HG03196 (cell line): ENCODE measurements around the gene NAAA.
"Not testable (repeated sequence)": the region's sequence is repeated elsewhere in the genome, so short reads cannot be mapped to it uniquely, and the experiment has no call there.

Source experiments
- ATAC-seq: cut with Tn5 transposase; IDR thresholded peaks from one replicate; pipeline ENCODE4 v1.9.1; 2021; ENCODE audit not compliant: unreplicated experiment

The NAAA gene

DNA sequence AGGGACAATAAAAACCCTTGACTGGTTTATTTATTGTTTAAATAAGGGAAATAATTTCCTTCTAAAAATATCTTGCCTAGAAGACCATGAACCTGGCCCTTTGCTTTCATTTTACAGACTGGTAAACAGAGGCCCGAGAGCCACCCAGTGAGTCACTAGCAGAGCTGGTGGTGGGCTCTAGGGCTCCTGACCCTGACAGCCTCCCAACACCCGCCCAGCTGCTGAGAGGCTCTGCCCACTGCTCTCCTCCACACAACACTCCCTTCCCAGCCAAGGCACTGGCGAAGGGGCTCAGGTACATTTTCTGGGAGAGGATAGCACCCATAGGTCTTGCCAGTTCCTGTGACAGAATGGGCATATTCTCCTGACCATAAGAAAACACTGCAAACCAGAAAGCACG is 20.5 kb downstream of the NAAA start:
- ATAC-seq, result no peak

DNA sequence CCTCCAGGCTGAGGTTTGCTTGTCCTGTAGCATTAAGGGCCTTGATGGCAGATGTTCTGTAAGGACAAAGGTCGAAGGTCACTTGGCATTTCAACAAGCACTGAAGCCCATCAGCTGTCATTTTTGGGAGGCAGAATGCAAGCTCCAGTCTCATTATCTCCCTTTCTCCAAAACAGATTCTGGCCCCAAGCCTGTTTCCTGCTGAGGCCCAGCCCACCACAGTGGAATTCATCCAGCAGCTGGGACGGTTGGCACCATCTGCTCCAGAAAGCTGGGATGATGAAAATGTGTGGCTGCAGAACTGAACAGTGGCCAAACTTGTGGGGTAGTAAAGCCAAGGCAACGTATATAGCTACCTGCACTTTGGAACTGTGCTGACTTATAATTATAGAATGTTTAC is 20.9 kb downstream of the NAAA start:
- ATAC-seq, result no peak

DNA sequence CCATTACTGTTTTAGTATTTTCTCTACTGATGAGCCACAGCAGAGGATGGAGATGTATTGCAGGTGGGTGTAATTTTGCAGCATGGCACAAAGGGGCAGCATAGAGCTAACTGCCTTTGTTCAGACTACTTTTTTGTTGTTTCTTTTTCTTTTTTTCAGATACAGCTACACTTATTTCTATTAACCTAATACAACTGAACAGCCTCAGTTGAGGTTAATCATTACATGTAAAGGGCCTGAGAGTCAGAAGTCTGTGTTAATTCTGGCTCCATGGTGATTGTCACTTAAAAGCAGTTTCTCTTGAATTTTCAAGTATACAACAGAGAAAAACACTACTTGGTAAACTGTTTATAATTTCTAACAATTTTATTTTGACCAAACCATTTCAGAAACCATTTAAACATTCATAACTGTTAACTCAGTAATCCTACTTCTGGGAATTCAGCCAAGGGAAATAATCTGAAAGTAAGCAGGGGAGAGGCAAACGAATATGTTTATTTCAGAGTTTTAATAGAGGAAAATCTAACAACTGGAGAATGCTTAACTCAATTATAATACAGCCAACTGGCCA is 24.6 kb downstream of the NAAA start:
- ATAC-seq, result peak; percentile 72

DNA sequence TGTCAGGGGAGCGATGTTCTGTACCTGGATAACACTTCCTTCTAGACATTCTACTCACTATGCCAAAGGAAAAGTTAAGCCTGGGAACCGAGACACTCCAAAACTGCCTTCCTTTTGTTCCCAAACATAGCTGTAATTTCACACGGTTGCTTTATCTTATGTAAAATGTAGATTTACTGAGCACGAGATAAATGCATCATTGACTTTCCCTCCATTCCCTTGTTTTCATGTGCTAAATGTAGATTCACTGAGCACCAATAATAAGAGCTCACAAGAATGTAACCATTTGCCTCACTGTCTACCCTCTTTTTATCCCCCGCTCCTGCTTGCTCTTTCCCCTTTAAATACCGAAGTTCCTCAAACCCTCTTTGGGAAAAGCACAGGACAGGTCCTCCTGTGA is 27.8 kb downstream of the NAAA start:
- ATAC-seq, result no peak

DNA sequence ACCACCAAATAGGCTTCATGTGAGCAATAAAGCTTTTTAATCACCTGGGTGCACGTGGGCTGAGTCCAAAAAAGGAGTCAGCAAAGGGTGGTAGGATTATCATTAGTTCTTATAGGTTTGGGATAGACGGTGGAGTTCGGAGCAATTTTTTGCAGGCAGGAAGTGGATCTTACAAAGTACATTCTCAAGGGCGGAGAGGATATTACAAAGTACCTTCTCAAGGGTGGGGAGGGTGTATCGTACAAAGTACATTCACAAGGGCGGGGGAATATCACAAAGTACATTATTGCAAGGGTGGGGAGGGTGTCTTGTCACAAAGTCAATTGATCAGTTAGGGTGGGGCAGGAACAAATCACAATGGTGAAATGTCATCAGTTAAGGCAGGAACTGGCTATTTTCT is 30.0 kb downstream of the NAAA start:
- not testable (repeated sequence) for ATAC-seq

DNA sequence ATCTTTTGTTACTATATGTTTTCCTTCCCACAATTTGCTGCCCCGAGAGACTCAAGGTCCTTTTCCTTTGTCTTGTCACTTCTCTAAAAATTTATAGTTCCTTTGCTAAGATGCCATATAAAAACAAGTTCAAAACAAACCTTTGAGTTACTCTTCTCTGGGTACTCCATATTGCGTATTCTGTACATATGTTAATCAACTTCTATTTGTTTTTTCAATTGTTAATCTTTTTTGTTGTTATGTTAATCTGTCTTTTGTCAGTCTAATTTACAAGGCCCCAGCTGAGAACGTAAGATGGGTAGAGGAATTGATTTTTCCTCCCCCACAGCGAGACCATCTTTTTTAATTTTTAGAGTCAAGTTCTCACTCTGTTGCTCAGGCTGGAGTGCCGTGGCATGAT is 31.4 kb downstream of the NAAA start:
- ATAC-seq, result no peak

DNA sequence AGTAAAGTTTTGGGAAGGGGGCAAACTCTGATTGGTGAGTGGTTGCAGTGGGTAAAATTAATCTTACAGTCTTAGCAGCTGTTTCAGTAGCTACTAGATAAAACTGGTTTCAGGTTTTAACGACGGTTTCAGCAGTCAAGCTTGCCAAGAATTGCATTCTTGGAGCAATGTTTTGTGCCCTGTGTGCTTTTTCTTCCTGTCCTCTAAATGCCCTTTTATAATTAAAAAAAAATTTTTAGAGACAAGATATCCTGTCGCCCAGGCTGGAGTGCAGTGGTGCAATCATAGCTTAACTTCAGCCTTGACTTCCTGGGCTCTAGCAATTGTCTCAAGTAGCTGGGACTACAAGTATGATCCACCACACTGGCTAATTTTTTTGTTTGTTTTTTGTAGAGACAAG is 32.3 kb downstream of the NAAA start:
- ATAC-seq, result no peak

DNA sequence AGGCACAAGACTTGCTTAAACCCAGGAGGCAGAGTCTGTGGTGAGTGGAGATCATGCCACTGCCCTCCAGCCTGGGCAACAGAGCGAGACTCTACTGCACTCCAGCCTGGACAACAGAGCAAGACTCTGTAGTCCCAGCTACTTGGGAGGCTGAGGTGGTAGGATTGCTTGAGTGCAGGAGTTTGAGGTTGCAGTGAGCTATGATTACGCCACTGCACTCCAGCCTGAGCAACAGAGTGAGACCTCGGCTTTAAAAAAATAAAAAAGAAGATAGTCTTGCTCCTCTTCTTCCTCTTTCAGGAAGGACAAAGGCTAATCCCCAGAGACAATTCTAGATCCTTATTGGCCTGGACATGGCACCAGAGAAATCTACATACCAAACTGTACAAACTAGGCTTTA is 32.8 kb downstream of the NAAA start:
- no peak for ATAC-seq

DNA sequence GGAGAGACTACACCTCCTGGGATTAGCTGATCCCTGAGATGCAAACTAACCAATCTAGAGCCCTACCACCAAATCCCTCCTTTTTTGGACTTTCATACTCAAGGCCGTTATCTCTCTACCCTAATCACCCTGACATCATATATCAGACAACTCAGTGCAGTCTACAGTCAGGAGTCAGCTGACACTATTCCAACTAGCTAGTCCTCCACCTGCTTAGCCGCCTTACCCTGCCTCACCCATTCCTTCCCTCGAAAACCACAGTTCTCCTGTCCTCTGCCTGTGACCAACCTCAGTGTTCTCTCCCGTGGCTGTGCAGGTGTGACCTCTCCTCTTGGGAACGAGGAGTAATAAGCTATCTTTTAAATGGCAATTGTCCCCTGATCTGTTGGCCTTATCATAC is 36.7 kb downstream of the NAAA start:
- ATAC-seq, result no peak

DNA sequence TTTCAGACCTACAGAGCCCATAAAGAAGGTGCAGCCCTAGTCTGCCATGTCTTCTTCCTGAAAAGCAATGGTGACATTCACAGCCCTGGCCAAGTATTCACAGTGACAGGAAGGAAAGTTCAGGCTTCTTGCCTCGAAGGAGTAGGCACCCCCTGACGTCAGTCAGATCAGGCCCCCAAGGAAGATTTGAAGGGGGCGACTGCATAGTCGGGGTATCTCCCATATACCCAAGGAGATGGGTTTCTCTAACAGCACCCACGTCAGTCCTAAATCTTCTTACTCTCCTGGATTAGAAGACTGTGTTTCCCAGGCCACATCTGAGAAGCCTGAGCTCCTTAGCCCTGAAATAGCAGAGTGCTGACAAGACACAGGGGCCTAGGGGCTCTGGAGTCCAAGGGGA is 38.5 kb downstream of the NAAA start, which contains the start of gene PPEF2:
PPEF2 (minus strand) TSS at position 101 of the 400 bp plus-strand sequence. CDS start 6,127 bp downstream, outside the sequence.
- ATAC-seq, result no peak

DNA sequence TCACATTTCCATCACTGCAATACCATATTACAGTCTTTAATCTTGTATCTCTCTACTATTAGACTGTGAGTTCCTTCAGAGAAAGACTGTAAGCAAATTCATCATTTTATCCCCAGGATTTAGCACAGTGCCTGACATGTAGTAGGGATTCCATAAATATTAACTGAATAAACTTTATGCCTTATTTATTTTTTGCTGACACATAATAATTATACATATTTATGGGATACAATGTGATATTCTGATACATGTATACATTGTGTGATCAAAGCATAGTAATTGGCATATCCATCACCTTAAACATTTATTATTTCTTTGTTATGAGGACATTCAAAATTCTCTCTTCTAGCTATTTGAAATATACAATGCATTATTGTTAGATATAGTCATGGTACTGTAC is 42.3 kb downstream of the NAAA start:
- no peak for ATAC-seq

DNA sequence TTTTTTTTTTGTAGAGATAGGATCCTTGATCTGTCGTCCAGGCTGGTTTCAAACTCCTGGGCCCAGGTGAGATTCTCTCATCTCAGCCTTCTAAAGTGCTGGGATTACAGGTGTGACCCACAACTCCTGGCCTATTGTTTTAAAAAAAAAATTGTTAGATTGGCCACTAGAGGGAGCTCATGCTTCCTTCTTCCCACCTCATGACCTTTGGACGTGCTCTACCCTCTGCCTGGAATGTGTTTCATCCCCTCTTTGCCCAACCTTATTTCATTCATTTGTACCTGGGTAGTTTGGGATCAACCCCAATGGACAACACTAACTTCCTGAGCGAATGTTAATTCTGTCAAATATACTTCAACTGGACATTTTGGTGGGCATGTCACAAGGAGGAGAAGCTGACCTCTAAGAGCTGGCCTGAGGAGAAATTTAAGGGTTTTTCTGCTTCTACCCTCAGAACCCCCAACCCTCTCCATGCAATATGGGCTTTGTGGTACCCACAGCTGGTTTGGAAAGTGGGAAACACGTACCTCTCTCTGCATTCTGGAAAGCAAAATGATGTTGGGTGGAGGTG is 45.0 kb downstream of the NAAA start:
- ATAC-seq, result no peak

DNA sequence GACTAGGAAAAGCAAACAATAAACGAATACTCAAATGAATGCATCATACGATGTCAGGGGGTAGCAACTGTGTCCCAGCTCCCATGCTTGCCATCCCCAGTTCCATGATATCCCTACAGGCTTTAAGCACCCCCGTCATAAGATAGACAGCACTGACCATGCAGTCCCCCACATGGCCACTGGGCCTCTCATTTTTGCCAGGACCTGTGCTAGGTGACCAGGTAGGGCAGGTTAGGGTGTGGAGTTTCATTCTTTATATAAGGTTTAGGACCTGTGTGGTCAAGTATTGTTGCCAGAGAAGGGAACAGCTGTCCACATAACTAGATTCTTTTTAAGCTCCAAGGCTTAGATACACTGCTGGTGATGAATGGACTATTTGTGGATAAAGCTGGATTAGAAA is 48.3 kb downstream of the NAAA start:
- ATAC-seq, result no peak

DNA sequence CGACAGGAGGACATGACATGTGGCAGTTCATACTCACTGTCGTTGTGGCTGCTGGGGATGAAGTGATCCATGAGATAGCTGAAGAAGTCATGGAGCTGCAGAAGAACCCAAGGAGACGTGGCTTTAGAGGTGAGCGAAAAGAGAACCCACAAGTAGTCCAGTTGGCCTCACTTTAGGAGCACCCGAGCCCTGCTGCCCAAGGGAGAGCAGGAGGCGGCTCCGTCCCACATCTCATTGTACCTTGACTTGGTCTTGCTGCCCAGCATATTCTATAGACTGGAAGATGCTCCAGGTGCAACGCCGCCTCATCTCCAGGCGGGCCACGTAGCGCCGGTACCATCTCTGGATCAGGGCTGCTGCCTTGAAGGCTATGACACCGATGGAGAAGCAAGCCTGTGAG is 49.2 kb downstream of the NAAA start:
- no peak for ATAC-seq

DNA sequence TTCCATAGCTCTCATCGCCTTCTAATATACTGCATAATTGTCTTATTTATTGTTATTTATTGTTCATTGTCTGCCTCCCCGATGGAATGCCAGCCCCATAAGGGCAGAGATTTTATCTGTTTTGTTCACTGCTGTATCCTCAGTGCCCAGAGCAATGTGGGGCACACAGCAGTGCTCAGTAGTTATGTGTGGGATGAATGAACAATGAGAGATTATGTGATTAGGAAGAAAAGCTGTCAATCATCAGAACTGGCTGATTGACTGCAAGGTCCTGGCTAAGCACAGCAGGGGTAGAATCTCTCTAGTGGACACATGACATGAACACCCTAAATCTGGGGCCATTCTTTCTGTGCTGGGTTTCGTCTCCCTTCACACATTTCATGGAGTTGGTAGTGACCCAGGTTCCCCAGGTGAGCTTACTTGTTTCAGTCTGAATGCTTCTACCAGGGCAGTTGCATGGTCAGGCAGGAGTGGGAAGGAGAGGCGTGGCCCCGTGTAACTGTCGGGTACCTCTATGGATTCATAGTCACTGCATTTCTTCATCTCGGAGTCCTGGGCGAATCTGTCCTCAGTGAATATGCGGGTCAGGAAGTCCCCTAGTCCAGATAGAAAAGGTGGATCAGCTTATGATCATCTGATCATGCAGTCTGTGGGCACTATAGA is 51.1 kb downstream of the NAAA start:
- ATAC-seq, result no peak

DNA sequence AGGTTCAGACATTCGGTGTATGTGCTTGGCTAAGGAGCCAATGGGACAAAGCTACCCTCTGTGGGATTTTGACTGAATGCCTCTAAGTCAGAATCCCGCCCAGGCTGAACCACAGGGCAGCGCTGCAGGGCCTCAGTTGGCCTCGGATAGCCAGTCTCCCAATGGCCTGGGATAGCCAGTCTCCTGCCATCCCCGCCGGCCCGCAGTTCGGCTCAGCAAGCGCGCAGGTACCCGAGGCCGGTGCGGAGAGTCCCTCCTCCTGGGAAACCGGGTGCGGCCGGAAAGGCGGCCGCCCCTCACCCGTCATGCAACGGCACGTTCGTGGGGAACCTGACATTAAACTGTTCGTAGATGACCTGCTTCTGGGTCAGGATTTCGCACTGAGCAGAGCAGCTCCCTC is 54.7 kb downstream of the NAAA start:
- ATAC-seq, result no peak

DNA sequence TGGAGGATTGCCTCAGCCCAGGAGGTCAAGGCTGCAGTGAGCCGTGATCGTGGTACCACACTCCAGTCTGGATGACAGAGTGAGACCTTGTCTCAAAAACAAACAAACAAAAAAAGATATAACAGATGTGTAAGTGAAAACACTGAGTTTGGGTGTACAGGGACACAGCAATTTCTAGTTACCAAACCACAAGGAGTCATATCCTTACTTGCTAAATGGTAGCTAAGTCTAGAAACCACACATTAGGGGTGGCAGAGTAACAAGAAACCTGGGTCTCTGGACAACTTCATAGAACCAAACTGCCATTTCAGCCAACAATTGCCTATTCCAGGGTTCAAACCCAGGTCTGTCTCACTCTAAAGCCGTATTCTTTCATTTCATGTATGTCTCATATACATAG is 59.3 kb downstream of the NAAA start:
- ATAC-seq, result no peak

DNA sequence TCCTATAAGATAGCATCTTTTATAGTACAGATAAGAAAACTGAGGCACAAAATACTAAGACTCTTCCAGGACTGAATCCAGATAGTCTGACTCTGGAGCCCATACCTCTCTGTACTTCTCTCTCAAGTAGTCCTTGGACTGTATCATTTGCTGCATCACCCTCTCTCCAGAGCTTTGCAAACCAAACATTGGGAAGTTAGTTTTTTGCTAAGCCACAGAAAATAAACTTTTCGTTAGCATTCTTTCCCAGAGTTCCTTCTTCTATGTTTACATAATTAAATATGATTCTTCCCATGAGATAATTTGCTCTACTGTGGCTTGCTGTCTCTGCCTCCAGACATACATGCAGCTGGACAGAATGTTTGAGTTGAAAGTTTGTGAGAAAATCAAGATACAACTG is 60.5 kb downstream of the NAAA start:
- ATAC-seq, result no peak

DNA sequence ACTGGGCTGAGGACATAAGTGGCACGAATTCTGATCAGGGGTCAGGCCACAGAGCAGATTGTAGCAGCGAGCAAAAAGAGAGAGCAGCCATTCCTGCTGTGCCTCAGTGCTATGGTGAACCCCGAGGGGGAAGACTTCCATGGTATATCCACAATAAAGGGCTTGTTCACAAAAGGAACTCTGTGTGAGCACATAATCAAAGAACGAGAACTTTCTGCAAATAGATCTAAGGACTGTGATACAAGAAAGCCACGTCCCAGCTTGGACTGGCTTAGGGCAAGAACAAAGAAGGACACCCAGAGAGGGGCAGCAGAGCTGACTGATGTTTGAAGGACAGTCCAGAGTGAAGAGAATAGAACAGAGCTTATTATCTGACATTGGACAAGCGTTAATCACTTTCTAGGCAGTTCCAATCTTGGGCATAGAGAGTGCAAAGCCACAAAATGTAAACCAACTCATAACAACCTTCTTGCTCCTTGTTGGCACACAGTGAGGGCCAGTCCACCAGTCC is 62.5 kb downstream of the NAAA start:
- ATAC-seq, result no peak

DNA sequence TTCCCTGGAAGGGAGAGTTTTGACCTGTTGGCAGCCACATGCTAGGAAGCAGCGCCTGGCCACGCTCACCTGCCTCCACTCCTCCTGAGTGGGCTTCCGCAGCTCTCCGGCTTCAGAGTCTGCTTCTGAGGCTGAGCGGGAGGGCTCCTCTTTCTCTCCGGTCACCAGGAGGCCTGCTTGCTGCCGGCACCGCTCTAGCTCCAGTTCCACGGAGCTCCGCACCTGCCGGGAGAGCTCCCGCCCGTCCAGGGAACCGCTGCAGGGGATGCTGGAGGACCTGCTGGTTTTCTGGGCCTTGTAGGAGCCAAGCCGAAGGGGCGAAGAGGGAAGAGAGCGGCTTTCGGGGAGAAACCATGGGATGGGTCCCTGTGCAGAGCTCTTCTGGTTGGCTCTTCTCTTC is 64.6 kb downstream of the NAAA start:
- no peak for ATAC-seq

DNA sequence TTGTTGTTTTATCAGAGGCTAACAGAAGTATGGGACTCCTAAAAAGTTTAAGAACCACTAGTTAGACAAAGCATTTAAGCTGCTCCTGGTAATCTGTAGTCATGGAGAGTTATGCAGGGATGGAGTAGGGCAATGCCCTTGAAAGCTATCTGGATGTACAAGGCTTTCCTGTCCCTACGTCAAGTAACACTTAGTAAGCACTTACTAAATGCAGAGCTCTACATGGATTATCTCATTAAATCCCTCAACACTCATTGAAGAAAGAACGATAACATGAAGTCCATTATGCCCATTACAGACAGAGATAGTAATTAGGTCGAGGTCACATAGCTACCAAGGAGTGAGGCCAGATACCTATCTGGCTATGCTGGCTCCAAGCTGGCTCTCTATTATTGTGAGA is 71.7 kb downstream of the NAAA start:
- no peak for ATAC-seq

DNA sequence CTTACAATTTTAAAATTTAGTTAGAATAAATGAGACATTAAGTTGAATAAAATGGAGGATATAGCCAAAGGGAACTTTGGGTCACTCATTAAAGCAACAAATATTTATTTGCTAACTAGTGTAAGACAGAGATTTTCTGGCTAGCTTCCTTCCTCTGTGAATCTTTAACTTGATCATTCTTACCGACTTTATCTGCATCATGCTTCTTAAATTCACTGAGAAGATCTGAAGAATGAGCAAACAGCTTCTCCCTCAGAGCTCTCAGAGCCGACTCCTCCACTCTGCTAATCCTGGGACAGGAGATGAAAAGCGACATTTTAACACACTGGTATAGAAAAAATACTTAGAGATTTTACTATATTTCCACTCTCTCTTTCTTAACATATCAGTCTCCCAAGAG is 73.7 kb downstream of the NAAA start:
- ATAC-seq, result no peak
